Ishikawa (cell line): ENCODE data around the gene PSMG4.

Source experiments
- CEBPB ChIP-seq: IDR thresholded peaks from 2 replicates; pipeline ENCODE4 v1.6.1; 2012
- CREB1 ChIP-seq: IDR thresholded peaks from 2 replicates; pipeline ENCODE4 v1.6.1; 2012; ENCODE audit warnings: low read depth
- EP300 ChIP-seq: IDR thresholded peaks from 2 replicates; pipeline ENCODE4 v1.6.1; 2012; ENCODE audit warnings: borderline replicate concordance
- FOXM1 ChIP-seq: IDR thresholded peaks from 2 replicates; pipeline ENCODE4 v1.6.1; 2012; ENCODE audit warnings: low read depth, borderline replicate concordance
- MAX ChIP-seq: IDR thresholded peaks from 2 replicates; pipeline ENCODE4 v1.6.1; 2012
- NFIC ChIP-seq: IDR thresholded peaks from 2 replicates; pipeline ENCODE4 v1.6.1; 2012
- RAD21 ChIP-seq: IDR thresholded peaks from 2 replicates; pipeline ENCODE4 v1.6.1; 2012; ENCODE audit warnings: low read depth
- TAF1 ChIP-seq: IDR thresholded peaks from 2 replicates; pipeline ENCODE4 v1.6.1; 2012; ENCODE audit warnings: low read depth, mild to moderate bottlenecking
- TCF12 ChIP-seq: IDR thresholded peaks from 2 replicates; pipeline ENCODE4 v1.6.1; 2012; ENCODE audit warnings: low read depth
- TEAD4 ChIP-seq: IDR thresholded peaks from 2 replicates; pipeline ENCODE4 v1.6.1; 2012
- USF1 ChIP-seq: IDR thresholded peaks from 2 replicates; pipeline ENCODE4 v1.6.1; 2012
- YY1 ChIP-seq: IDR thresholded peaks from 2 replicates; pipeline ENCODE4 v1.6.1; 2012; ENCODE audit warnings: low read depth
- ZBTB7A ChIP-seq: IDR thresholded peaks from 2 replicates; pipeline ENCODE4 v1.6.1; 2012; ENCODE audit warnings: low read depth
- TF ChIP-seq, protein P1 (sequence below): IDR thresholded peaks from 2 replicates; pipeline ENCODE4 v1.6.1; 2012; ENCODE audit warnings: low read depth, mild to moderate bottlenecking

DNA sequence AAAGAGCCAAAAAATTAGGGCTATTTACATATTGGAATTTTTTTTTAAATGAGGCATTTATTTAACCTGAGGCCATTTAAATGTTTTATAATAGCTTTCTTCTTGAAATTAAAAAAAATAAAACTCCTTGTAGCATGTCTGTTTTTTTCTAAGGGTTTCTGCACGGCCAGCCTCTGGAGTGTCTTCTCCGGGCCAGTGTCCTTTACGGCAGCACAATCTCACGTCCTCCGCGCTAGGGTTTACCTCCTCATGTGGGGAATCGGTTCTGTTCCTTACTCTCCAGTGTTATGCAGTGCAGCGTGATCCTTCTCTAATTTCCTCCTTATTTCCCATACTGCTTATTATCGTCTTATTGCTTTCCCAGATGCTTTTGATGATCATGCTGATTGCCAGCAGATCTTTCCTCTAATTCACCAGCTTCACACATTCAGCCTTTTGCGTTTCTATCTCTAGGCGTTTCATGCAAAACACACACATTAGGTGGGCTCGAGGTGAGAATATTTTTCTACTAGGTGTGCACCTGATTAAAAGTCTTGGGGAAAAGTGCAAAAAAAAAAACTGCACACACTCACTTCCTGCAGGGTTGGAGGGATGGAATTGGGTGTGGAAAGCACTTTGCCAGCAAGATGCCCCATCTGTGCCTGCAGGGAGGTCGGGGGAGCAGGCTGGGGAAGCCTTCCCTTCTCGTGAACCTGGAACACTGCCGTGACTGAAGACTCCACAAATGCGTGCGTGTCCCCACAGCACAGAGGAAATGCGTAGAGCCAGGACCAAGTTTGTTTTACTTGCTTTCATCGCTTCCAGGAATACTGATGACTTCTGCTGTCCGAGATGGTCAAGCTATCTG lies 56.1 kb downstream of the PSMG4 start:
- TF ChIP-seq RAD21 (no peak), FOXM1 (no peak), EP300 (no peak), TAF1 (no peak), ZBTB7A (no peak), CREB1 (no peak), YY1 (no peak), MAX (no peak), NFIC (no peak), USF1 (no peak), CEBPB (no peak), TEAD4 (no peak), TCF12 (no peak)
- TF ChIP-seq, protein P1, sequence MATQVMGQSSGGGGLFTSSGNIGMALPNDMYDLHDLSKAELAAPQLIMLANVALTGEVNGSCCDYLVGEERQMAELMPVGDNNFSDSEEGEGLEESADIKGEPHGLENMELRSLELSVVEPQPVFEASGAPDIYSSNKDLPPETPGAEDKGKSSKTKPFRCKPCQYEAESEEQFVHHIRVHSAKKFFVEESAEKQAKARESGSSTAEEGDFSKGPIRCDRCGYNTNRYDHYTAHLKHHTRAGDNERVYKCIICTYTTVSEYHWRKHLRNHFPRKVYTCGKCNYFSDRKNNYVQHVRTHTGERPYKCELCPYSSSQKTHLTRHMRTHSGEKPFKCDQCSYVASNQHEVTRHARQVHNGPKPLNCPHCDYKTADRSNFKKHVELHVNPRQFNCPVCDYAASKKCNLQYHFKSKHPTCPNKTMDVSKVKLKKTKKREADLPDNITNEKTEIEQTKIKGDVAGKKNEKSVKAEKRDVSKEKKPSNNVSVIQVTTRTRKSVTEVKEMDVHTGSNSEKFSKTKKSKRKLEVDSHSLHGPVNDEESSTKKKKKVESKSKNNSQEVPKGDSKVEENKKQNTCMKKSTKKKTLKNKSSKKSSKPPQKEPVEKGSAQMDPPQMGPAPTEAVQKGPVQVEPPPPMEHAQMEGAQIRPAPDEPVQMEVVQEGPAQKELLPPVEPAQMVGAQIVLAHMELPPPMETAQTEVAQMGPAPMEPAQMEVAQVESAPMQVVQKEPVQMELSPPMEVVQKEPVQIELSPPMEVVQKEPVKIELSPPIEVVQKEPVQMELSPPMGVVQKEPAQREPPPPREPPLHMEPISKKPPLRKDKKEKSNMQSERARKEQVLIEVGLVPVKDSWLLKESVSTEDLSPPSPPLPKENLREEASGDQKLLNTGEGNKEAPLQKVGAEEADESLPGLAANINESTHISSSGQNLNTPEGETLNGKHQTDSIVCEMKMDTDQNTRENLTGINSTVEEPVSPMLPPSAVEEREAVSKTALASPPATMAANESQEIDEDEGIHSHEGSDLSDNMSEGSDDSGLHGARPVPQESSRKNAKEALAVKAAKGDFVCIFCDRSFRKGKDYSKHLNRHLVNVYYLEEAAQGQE = no peak
